GM23338 (cell line): ENCODE results near the gene KIF9.
"Not testable (repeated sequence)": the region's sequence is repeated elsewhere in the genome, so short reads cannot be mapped to it uniquely, and the experiment has no call there.

Source experiments
- CREB1 ChIP-seq: fragments of 250-450 bp; sonication (Bioruptor Pico); IDR thresholded peaks from 2 replicates; pipeline ENCODE4 v1.5.0; 2020; ENCODE audit warnings: low read depth, mild to moderate bottlenecking, moderate library complexity
- CTCF ChIP-seq, 2 experiments: fragments of 200-600 bp in 1 of 2; sonication (generic) in 1 of 2; conservative IDR thresholded peaks; 2 replicates each; pipeline versions ENCODE4 v1.5.1 to v1.6.1; 2016 to 2017; ENCODE audit warnings: antibody characterized with exemption in 2 of 2, low read depth in 2 of 2, mild to moderate bottlenecking in 2 of 2, moderate library complexity in 1 of 2
- EZH2 ChIP-seq: fragments of 200-600 bp; sonication (generic); IDR thresholded peaks from one replicate; pipeline ENCODE4 v1.8.0; 2017; ENCODE audit warnings: antibody characterized with exemption, mild to moderate bottlenecking, low read depth; ENCODE audit not compliant: unreplicated experiment
- EZH2phosphoT487 ChIP-seq: fragments of 200-600 bp; sonication (generic); IDR thresholded peaks from one replicate; pipeline ENCODE4 v1.8.1; 2018; ENCODE audit warnings: antibody characterized with exemption; ENCODE audit not compliant: unreplicated experiment
- JUNB ChIP-seq: IDR thresholded peaks from one replicate; pipeline ENCODE4 v1.6.1; 2016; ENCODE audit warnings: antibody characterized with exemption; ENCODE audit not compliant: unreplicated experiment
- POLR2AphosphoS5 ChIP-seq: IDR thresholded peaks from 2 replicates; pipeline ENCODE4 v1.6.1; 2016; ENCODE audit warnings: antibody characterized with exemption, low read depth
- REST ChIP-seq: IDR thresholded peaks from one replicate; pipeline ENCODE4 v1.6.1; 2018; ENCODE audit warnings: antibody characterized with exemption; ENCODE audit not compliant: unreplicated experiment
- STAT1 ChIP-seq: IDR thresholded peaks from one replicate; pipeline ENCODE4 v1.6.1; 2016; ENCODE audit warnings: antibody characterized with exemption; ENCODE audit not compliant: unreplicated experiment
- ZNF114 ChIP-seq: fragments of 250-450 bp; sonication (Bioruptor Pico); IDR thresholded peaks from 2 replicates; pipeline ENCODE4 v1.5.0; 2020; ENCODE audit warnings: mild to moderate bottlenecking, moderate library complexity
- ZNF331 ChIP-seq: fragments of 250-450 bp; sonication (Bioruptor Pico); IDR thresholded peaks from 2 replicates; pipeline ENCODE4 v1.5.0; 2020; ENCODE audit warnings: low read depth, mild to moderate bottlenecking, moderate library complexity
- ZNF462 ChIP-seq: fragments of 250-450 bp; sonication (Bioruptor Pico); IDR thresholded peaks from 2 replicates; pipeline ENCODE4 v1.5.0; 2020; ENCODE audit warnings: mild to moderate bottlenecking, moderate library complexity

GRCh38 chr3:47251085-47251484 lies 31.5 kb downstream of the KIF9 start:
- TF ChIP-seq CTCF (conservative IDR thresholded peaks at IDR 0.05; ENCODE audit: low read depth in 2 of 2); EZH2; REST; POLR2AphosphoS5; STAT1; EZH2phosphoT487; ZNF114 (CRISPR knock-in tag); ZNF462 (CRISPR knock-in tag); CREB1 (CRISPR knock-in tag); JUNB; ZNF331: not testable (repeated sequence)
